B cell (primary cell): ENCODE data around the gene AATK. TPM values are rescaled to one million over a fixed set of nuclear protein-coding genes. Genes with fewer than 3 reads are reported as not detected.

ENCODE experiments used
- ATAC-seq: fragments of 200-7000 bp; cut with Tn5 transposase; one replicate; pipeline ENCODE4 v1.10.0; 2021; ENCODE audit warnings: low read depth, mild to moderate bottlenecking, moderate number of reproducible peaks, moderate library complexity
- CTCF ChIA-PET: fragments of 350-600 bp; sonication (Branson Sonifier 250); formaldehyde crosslinking; loops from one replicate; lab custom pipeline; 2021; ENCODE audit warnings: antibody characterized with exemption, inconsistent platforms; lab: Charles Lee
- POLR2A ChIA-PET: fragments of 350-600 bp; sonication (Branson Sonifier 250); formaldehyde crosslinking; loops from one replicate; lab custom pipeline; 2021; ENCODE audit warnings: antibody characterized with exemption; lab: Charles Lee
- DNase-seq: peaks from one replicate; pipeline ENCODE4 v3.0.0; 2013
- H2AFZ ChIP-seq: 2 replicates; pipeline ENCODE4 v1.6.1; 2012; ENCODE audit warnings: mild to moderate bottlenecking, low read depth, low read length; ENCODE audit not compliant: insufficient read depth, poor library complexity, severe bottlenecking
- H3K27ac ChIP-seq, 2 donors: 1 replicate in 1 of 2; 2 replicates in 1 of 2; pipeline ENCODE4 v1.5.1; 2012 to 2013; ENCODE audit warnings: low read length in 2 of 2, mild to moderate bottlenecking in 2 of 2, moderate library complexity in 1 of 2
- H3K27me3 ChIP-seq, 4 experiments: fragments of 200-600 bp in 1 of 4; sonication (generic) in 1 of 4; replicated peaks in 1 of 4; 1 replicate in 2 of 4; 2 replicates in 2 of 4; pipeline versions ENCODE4 v1.6.1 to v1.7.0; 2013 to 2016; ENCODE audit warnings: low read length in 3 of 4, mild to moderate bottlenecking in 2 of 4, mixed read lengths in 1 of 4, moderate library complexity in 1 of 4; ENCODE audit not compliant: insufficient read depth in 4 of 4, control insufficient read depth in 3 of 4; ENCODE audit errors: control extremely low read depth in 1 of 4
- H3K36me3 ChIP-seq, 2 experiments: replicated peaks in 1 of 2; 1 replicate in 1 of 2; 2 replicates in 1 of 2; pipeline versions ENCODE4 v1.6.1 to v1.7.1; 2013; ENCODE audit warnings: low read length in 1 of 2; ENCODE audit not compliant: insufficient read depth in 2 of 2, control insufficient read depth in 1 of 2; ENCODE audit errors: control extremely low read depth in 1 of 2, extremely low read depth in 1 of 2
- H3K4me1 ChIP-seq, 2 donors: fragments of 200-600 bp in 1 of 2; sonication (generic) in 1 of 2; 1 replicate in 1 of 2; 2 replicates in 1 of 2; pipeline versions ENCODE4 v1.5.1 to v1.6.1; 2013 to 2017; ENCODE audit warnings: low read length in 2 of 2; ENCODE audit not compliant: control insufficient read depth in 2 of 2, insufficient read depth in 2 of 2
- H3K4me2 ChIP-seq: replicated peaks from 2 replicates; pipeline ENCODE3; 2012; ENCODE audit warnings: mild to moderate bottlenecking, low read depth, low read length; ENCODE audit not compliant: poor library complexity, severe bottlenecking
- H3K4me3 ChIP-seq, 5 experiments: fragments of 200-600 bp in 1 of 5; sonication (generic) in 1 of 5; 1 replicate in 3 of 5; 2 replicates in 2 of 5; pipeline versions ENCODE4 v1.5.1 to v1.7.0; 2011 to 2016; ENCODE audit warnings: low read length in 4 of 5, mild to moderate bottlenecking in 4 of 5, low read depth in 2 of 5, control low read depth in 1 of 5, moderate library complexity in 1 of 5; ENCODE audit not compliant: insufficient read depth in 1 of 5; ENCODE audit errors: control extremely low read depth in 1 of 5, extremely low read depth in 1 of 5
- H3K79me2 ChIP-seq: fragments of 200-600 bp; sonication (generic); one replicate; pipeline ENCODE4 v1.6.0; 2016; ENCODE audit warnings: low read length; ENCODE audit not compliant: control insufficient read depth, insufficient read depth
- H3K9ac ChIP-seq: fragments of 200-600 bp; sonication (generic); 2 replicates; pipeline ENCODE4 v1.6.1; 2017; ENCODE audit warnings: mild to moderate bottlenecking, low read length, moderate library complexity
- H3K9me3 ChIP-seq, 3 donors: one replicate each; pipeline versions ENCODE4 v1.6.1 to v1.7.1; 2013; ENCODE audit warnings: low read length in 2 of 3; ENCODE audit not compliant: control insufficient read depth in 2 of 3, insufficient read depth in 1 of 3; ENCODE audit errors: control extremely low read depth in 1 of 3
- H4K20me1 ChIP-seq: 2 replicates; pipeline ENCODE4 v1.6.0; 2012; ENCODE audit warnings: mild to moderate bottlenecking, low read length; ENCODE audit not compliant: insufficient read depth, control insufficient read depth, poor library complexity, severe bottlenecking
- H3K27ac Mint-ChIP-seq: one replicate; pipeline ENCODE4 v1.8.0; 2021; ENCODE audit warnings: mixed read lengths
- H3K27me3 Mint-ChIP-seq: one replicate; pipeline ENCODE4 v1.8.0; 2021; ENCODE audit warnings: mixed read lengths
- H3K4me1 Mint-ChIP-seq: one replicate; pipeline ENCODE4 v1.8.0; 2021; ENCODE audit warnings: mixed read lengths
- H3K4me3 Mint-ChIP-seq: one replicate; pipeline ENCODE4 v1.8.0; 2021; ENCODE audit warnings: mixed read lengths
- H3K9me3 Mint-ChIP-seq: one replicate; pipeline ENCODE4 v1.8.0; 2022; ENCODE audit warnings: mixed read lengths; ENCODE audit not compliant: insufficient read depth
- EZH2 ChIP-seq: IDR thresholded peaks from 2 replicates; pipeline ENCODE4 v1.6.1; 2012; ENCODE audit warnings: borderline replicate concordance, low read depth, mild to moderate bottlenecking, moderate library complexity, low read length; ENCODE audit not compliant: insufficient read depth, poor library complexity, severe bottlenecking
- WGBS: methylation state at CpG from one replicate; pipeline ENCODE4 v1.1.5; 2013; ENCODE audit warnings: missing lambda C conversion rate; ENCODE audit not compliant: insufficient coverage; 5-methylcytosine and 5-hydroxymethylcytosine counted together
- intact Hi-C: fragments of 100-400 bp; cut with micrococcal nuclease; formaldehyde crosslinking; loops from one replicate; pipeline ENCODE4 v1.10.0; 2022
- polyA plus RNA-seq: library from polyadenylated mRNA; depleted of rRNA; stranded (reverse); fragments of >200 nt; gene quantifications from 2 replicates; pipeline ENCODE4 v1.2.3, GENCODE V29; 2012
- total RNA-seq, 2 donors: library from RNA; stranded (reverse); fragments of 120-200 nt in 1 of 2; gene quantifications; 1 replicate in 1 of 2; 2 replicates in 1 of 2; pipeline versions ENCODE4 v1.2.3 to v1.2.4, GENCODE V29; 2013 to 2022
- TF ChIP-seq, protein P1 (sequence below): fragments of 200-600 bp; IDR thresholded peaks from one replicate; pipeline ENCODE4 v1.8.0; 2022; ENCODE audit warnings: antibody characterized with exemption, mild to moderate bottlenecking

Gene AATK
- total and polyA plus RNA-seq, 2 donors (not counting 1 experiment from before 2014, with no cell fraction given), result 0.21 to 1.7 TPM

DNA sequence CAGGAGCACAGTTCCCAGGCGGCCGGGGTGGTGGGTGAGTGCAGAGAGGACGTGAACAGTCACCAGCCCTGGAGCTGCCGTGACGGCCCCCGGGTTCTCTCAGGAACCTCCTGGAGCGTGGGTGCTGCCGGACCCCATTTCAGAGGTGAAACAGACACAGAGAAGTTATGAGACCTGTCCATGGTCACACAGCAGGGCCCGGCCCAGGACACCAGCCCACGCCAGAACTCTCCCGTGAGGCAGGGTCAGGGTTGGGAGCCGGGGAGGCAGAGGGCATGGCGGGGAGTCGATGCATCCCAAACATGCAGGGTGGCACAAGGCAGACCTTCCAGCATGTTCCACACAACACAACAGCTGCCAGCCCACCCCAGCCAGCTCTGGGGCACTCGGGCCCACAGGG is 4.5 kb downstream of the AATK start:
- no peak overlapping the region for H3K27ac ChIP-seq
- peaks cover 2% of the 10 kb centered on the region for H3K4me1 Mint-ChIP-seq
- ChIA-PET CTCF (no interaction called here), POLR2A (no interaction called here)
- H3K79me2 ChIP-seq, result no peaks in the 10 kb centered on the region
- peaks cover 0 to 41% (median 12%) of the 10 kb centered on the region in 4 experiments for H3K27me3 ChIP-seq
- H3K9ac ChIP-seq, result no peak overlapping the region
- H3K27ac Mint-ChIP-seq, result no peak overlapping the region
- ATAC-seq, result no peak
- no peak overlapping the region for H3K4me2 ChIP-seq
- no peak overlapping the region for H3K4me3 ChIP-seq
- no peaks in the 10 kb centered on the region for H3K36me3 ChIP-seq
- intact Hi-C loops, result no loop called here
- TF ChIP-seq EZH2, result no peak
- TF ChIP-seq, protein P1, sequence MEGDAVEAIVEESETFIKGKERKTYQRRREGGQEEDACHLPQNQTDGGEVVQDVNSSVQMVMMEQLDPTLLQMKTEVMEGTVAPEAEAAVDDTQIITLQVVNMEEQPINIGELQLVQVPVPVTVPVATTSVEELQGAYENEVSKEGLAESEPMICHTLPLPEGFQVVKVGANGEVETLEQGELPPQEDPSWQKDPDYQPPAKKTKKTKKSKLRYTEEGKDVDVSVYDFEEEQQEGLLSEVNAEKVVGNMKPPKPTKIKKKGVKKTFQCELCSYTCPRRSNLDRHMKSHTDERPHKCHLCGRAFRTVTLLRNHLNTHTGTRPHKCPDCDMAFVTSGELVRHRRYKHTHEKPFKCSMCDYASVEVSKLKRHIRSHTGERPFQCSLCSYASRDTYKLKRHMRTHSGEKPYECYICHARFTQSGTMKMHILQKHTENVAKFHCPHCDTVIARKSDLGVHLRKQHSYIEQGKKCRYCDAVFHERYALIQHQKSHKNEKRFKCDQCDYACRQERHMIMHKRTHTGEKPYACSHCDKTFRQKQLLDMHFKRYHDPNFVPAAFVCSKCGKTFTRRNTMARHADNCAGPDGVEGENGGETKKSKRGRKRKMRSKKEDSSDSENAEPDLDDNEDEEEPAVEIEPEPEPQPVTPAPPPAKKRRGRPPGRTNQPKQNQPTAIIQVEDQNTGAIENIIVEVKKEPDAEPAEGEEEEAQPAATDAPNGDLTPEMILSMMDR, result no peak
- no peaks in the 10 kb centered on the region for H4K20me1 ChIP-seq
- DNase-seq, result no peak
- H3K9me3 Mint-ChIP-seq, result no peaks in the 10 kb centered on the region
- H3K9me3 ChIP-seq, result peaks cover 0 to 1% (median 0%) of the 10 kb centered on the region in 3 donors
- H3K27me3 Mint-ChIP-seq, result peaks cover 25% of the 10 kb centered on the region
- no peak overlapping the region for H2AFZ ChIP-seq
- peaks cover 8 to 17% of the 10 kb centered on the region in 2 donors for H3K4me1 ChIP-seq
- WGBS, result 91% methylated on average over 15 of the region's 15 CpGs
- H3K4me3 Mint-ChIP-seq, result no peak overlapping the region

DNA sequence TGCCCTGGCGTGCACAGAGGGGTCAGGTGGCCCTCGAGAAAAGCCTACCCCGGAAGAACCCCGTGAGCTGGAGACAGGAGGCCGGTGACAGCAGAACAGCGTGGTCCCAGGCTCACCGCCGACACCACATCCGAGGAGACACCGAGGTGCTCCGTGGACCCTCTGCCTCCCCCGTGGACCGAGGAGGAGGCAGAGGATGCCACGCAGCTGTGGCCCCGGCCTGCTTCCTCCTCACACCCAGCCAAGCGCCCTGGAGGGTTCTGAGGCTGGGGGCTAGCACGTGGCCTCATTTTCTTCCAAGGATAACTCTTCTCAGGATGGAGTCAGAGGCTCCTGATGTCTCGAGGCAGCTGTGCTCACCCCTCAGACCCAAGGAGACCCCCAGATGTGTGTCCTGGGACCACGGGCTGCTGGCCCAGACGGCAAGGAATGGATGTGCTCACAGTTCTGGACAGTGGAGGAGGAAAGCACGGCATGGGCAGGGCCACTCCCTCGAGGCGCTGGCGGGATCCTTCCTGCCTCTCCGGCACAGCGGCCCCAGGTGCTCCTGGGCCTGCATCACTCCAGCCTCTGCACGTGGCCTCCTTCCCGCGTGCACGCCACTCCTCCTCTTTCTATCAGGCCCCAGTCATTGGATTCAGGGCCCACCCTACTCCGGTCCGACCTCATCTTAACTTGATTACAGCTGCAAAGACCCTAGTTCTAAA is 5.1 kb downstream of the AATK start:
- peak overlapping the region; percentile 43 for H3K4me2 ChIP-seq
- no peak for ATAC-seq

More for the DNA sequence above, 5.1 kb downstream of the AATK start:
- Mint-ChIP-seq H3K27me3 (peaks cover 25% of the 10 kb centered on the region), H3K4me1 (peaks cover 2% of the 10 kb centered on the region), H3K4me3 (peak overlapping the region; percentile 23), H3K27ac (no peak overlapping the region), H3K9me3 (no peaks in the 10 kb centered on the region)
- CTCF ChIA-PET, result no interaction called here
- peaks cover 7 to 17% of the 10 kb centered on the region in 2 donors for H3K4me1 ChIP-seq
- H2AFZ ChIP-seq, result peak overlapping the region; percentile 38
- DNase-seq, result no peak
- POLR2A ChIA-PET, result no interaction called here
- H3K4me3 ChIP-seq, result no peak overlapping the region
- H3K36me3 ChIP-seq, result no peaks in the 10 kb centered on the region
- 66% methylated on average over 32 of the region's 32 CpGs for WGBS
- no peaks in the 10 kb centered on the region for H3K79me2 ChIP-seq
- TF ChIP-seq, protein P1, result no peak
- TF ChIP-seq EZH2, result no peak
- no peaks in the 10 kb centered on the region for H3K9me3 ChIP-seq
- no peaks in the 10 kb centered on the region for H4K20me1 ChIP-seq
- no peak overlapping the region for H3K9ac ChIP-seq
- intact Hi-C loops, result no loop called here
- peaks cover 0 to 40% (median 11%) of the 10 kb centered on the region in 4 experiments for H3K27me3 ChIP-seq
- H3K27ac ChIP-seq, result no peak overlapping the region
